Tibial artery (tissue), 4 donors: ENCODE measurements around the gene TRIM7.
A peak's percentile ranks its signal among the peaks of the same experiment; 100 is the strongest.
"Not testable (repeated sequence)": the region's sequence is repeated elsewhere in the genome, so short reads cannot be mapped to it uniquely, and the experiment has no call there.

Source experiments
- DNase-seq, 2 donors: peaks; one replicate each; pipeline ENCODE4 v3.0.0-alpha.2; 2019
- H3K27ac ChIP-seq, 2 donors: fragments of 200-600 bp; sonication (generic) in 1 of 2; 1 replicate in 1 of 2; 2 replicates in 1 of 2; pipeline ENCODE4 v1.5.1; 2018 to 2019; ENCODE audit warnings: mild to moderate bottlenecking in 1 of 2
- H3K27me3 ChIP-seq, 2 donors: fragments of 200-600 bp; sonication (generic) in 1 of 2; one replicate each; pipeline versions ENCODE4 v1.5.1 to v1.6.0; 2016 to 2019
- H3K36me3 ChIP-seq, 3 donors: fragments of 200-600 bp; sonication (generic) in 2 of 3; one replicate each; pipeline ENCODE4 v1.5.1; 2016 to 2019; ENCODE audit warnings: mild to moderate bottlenecking in 2 of 3
- H3K4me1 ChIP-seq, 4 donors: fragments of 200-600 bp; sonication (generic) in 2 of 4; 1 replicate in 3 of 4; 2 replicates in 1 of 4; pipeline ENCODE4 v1.5.1; 2016 to 2019
- H3K4me3 ChIP-seq, 2 donors: fragments of 200-600 bp; sonication (generic) in 1 of 2; 1 replicate in 1 of 2; 2 replicates in 1 of 2; pipeline ENCODE4 v1.5.1; 2018 to 2019; ENCODE audit warnings: mild to moderate bottlenecking in 2 of 2
- H3K9me3 ChIP-seq, 3 donors: fragments of 200-600 bp; sonication (generic) in 1 of 3; one replicate each; pipeline ENCODE4 v1.5.1; 2016 to 2019
- intact Hi-C: fragments of 100-400 bp; cut with DNase I; formaldehyde crosslinking; loops from one replicate; pipeline ENCODE4 v1.15.0; 2023; ENCODE audit warnings: low total_unique reads
- TF ChIP-seq, protein P1 (sequence below), 2 experiments: fragments of 200-600 bp in 1 of 2; fragments of 450-650 bp in 1 of 2; IDR thresholded peaks; one replicate each; pipeline ENCODE4 v1.5.1; 2017 to 2019; ENCODE audit warnings: antibody characterized with exemption in 2 of 2, mild to moderate bottlenecking in 1 of 2, moderate library complexity in 1 of 2

The TRIM7 gene

GRCh38 chr5:181218795-181219124, 13.8 kb upstream of the TRIM7 start:
- peak overlapping the region; percentile 69 to 75 for H3K27ac ChIP-seq
- H3K9me3 ChIP-seq: no peaks in the 10 kb centered on the region
- intact Hi-C loops: loop anchor here (2.0 kb wide), 1 partner anchor 14 kb away; the partner anchor contains the start of gene TRIM7
- TF ChIP-seq, protein P1, sequence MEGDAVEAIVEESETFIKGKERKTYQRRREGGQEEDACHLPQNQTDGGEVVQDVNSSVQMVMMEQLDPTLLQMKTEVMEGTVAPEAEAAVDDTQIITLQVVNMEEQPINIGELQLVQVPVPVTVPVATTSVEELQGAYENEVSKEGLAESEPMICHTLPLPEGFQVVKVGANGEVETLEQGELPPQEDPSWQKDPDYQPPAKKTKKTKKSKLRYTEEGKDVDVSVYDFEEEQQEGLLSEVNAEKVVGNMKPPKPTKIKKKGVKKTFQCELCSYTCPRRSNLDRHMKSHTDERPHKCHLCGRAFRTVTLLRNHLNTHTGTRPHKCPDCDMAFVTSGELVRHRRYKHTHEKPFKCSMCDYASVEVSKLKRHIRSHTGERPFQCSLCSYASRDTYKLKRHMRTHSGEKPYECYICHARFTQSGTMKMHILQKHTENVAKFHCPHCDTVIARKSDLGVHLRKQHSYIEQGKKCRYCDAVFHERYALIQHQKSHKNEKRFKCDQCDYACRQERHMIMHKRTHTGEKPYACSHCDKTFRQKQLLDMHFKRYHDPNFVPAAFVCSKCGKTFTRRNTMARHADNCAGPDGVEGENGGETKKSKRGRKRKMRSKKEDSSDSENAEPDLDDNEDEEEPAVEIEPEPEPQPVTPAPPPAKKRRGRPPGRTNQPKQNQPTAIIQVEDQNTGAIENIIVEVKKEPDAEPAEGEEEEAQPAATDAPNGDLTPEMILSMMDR (IDR thresholded peaks at IDR 0.05): no peak
- H3K36me3 ChIP-seq: no peaks in the 10 kb centered on the region
- H3K4me3 ChIP-seq: peak overlapping the region; percentile 51 to 61
- no peak for DNase-seq
- H3K27me3 ChIP-seq: no peaks in the 10 kb centered on the region
- peaks cover 0 to 29% (median 9%) of the 10 kb centered on the region in 4 donors for H3K4me1 ChIP-seq

DNA sequence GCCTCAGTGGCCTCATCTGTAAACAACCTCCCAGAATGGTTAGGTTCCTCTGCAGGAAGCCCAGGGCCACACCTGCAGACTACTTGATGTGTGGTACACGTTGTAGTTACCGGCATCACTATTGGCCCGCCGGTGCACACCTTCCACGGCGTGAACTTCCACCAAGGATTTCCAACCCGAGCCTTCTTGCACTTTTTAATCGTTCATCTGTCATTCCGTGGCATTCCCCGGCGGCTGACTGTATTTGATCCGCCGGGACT, 12.7 kb upstream of the TRIM7 start:
- H3K9me3 ChIP-seq: no peaks in the 10 kb centered on the region
- TF ChIP-seq, protein P1 (IDR thresholded peaks at IDR 0.05): no peak
- H3K4me3 ChIP-seq: peak overlapping the region; percentile 51 to 61
- H3K27ac ChIP-seq: peak overlapping the region; percentile 69 to 75
- intact Hi-C loops: loop anchor here (2.0 kb wide), 1 partner anchor 13 kb away; the partner anchor contains the start of gene TRIM7
- no peak for DNase-seq
- no peaks in the 10 kb centered on the region for H3K27me3 ChIP-seq
- H3K36me3 ChIP-seq: no peaks in the 10 kb centered on the region
- peaks cover 0 to 29% (median 8%) of the 10 kb centered on the region in 4 donors for H3K4me1 ChIP-seq

DNA sequence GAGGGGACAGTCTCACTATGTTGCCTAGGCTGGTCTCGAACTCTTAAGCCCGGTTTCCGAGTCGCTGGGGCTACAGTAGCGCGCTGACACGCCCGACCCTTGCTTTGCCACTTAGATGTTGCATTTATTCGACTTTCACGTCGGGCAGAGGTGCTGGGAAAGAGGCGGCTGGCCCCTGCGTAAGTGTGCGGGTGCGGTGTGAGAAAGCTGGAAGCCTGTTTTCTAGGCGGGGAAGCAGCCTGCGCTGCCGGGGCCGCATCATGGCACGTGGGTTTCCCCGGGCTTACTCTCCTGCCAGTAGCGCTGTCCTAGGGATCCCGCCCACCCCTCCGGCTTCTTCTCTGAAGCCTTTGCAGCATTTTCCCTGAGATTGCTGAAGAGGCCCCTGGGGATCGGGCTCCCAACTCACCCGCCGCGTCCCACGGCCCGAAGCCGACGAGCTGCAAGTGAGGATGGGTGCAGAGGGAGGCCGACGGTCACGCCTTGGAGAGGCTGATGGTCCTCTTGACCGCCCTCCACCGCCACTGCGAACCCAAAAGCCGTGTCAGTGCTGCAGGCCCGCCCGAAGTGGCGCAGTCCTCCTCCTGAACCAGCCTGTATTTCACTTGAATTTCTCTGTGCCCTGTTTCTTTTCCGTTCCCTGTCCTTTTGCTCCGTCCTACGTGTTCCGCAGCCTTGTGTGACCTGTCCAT, 12.3 kb upstream of the TRIM7 start:
- H3K4me3 ChIP-seq: peak overlapping the region; percentile 51 to 61
- no peaks in the 10 kb centered on the region for H3K9me3 ChIP-seq
- peak; percentile 51 to 79 for DNase-seq
- intact Hi-C loops: no loop called here
- H3K27ac ChIP-seq: peak overlapping the region; percentile 69 to 75
- no peaks in the 10 kb centered on the region for H3K27me3 ChIP-seq
- TF ChIP-seq, protein P1 (IDR thresholded peaks at IDR 0.05): peak in 1 of 2 experiments; percentile 8
- H3K4me1 ChIP-seq: peaks cover 0 to 29% (median 8%) of the 10 kb centered on the region in 4 donors
- no peaks in the 10 kb centered on the region for H3K36me3 ChIP-seq

DNA sequence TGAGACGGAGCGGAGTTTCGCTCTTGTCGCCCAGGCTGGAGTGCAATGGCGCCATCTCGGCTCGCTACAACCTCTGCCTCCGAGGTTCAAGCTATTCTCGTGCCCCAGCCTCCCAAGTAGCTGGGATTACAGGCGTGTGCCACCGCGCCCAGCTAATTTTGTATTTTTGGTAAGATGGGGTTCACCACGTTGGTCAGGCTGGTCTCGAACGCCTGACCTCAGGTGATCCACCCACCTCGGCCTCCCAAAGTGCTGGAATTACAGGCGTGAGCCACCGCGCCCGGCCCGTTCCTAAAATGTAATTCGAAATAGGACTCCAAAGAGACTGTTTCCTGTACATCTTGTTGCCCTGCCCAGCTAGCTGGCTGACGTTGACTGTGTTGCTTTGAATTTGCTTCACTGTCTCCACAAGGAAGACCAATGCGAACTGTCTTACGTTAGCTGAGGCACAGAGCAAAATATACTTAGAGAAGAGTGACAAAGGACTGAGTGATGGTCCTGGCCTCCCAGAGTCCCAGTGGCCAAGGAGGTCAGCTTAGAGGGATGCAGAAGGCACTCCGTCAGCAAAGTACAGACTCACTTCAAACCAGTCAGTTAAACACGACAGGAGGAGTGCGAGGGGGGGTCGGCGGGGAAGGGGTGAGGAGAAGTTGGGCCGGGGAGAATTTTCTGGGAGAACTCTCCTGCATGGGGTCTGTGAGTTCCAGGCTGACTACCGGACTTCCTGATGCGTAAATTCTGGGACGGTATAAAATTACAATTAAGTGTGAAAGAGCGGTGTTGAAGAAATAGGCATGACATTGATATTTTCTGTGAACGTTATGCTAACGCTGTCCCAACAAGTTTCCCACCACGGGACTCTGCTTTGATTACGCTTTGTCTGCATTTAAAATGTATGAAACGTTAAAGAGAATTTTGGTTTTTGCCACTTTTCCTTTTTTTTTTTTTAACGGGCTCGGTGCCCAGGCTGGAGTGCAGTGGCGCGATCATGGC, 11.3 kb upstream of the TRIM7 start:
- TF ChIP-seq, protein P1 (IDR thresholded peaks at IDR 0.05): no peak
- no peaks in the 10 kb centered on the region for H3K9me3 ChIP-seq
- no peak for DNase-seq
- intact Hi-C loops: no loop called here
- peak overlapping the region; percentile 69 to 75 for H3K27ac ChIP-seq
- H3K36me3 ChIP-seq: no peaks in the 10 kb centered on the region
- peak overlapping the region; percentile 51 to 61 for H3K4me3 ChIP-seq
- peaks cover 0 to 26% (median 8%) of the 10 kb centered on the region in 4 donors for H3K4me1 ChIP-seq
- no peaks in the 10 kb centered on the region for H3K27me3 ChIP-seq

DNA sequence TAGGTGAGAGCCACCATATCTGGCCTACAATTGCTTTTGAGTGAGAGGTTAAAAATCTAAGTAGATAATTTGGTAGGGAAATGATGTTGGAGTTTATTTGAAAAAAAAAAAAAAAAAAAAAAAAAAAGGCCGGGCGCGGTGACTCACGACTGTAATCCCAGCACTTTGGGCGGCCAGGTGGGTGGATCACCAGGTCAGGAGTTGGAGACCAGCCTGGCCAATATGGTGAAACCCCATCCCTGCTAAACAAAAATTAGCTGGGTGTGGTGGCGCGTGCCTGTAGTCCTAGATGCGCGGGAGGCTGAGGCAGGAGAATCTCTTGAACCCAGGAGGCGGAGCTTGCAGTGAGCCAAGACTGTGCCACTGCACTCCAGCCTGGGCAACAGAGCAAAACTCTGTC, 9.3 kb upstream of the TRIM7 start:
- H3K9me3 ChIP-seq, H3K36me3 ChIP-seq, H3K4me3 ChIP-seq, intact Hi-C loops, H3K27me3 ChIP-seq, DNase-seq, H3K27ac ChIP-seq: not testable (repeated sequence)
- peaks cover 0 to 26% (median 8%) of the 10 kb centered on the region in 4 donors for H3K4me1 ChIP-seq

DNA sequence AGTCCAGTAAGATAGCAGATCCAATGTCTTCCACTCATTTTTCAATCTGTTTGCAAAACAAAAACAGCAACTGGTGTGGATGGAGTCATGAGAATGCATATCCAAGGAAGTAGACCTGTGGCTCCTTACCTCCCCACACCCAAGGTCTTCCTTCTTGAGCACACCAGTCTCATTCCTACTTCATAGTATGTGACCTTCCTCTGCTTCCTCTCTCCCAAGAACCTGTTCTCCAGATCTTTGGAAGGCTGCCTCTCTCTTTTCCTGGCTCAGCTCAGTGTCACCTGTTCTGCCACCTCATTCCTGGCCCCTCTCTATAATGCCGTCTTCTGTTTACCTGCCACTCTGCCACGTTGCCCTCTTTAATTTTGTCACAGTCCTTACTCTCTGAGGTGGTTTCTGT, 7.9 kb upstream of the TRIM7 start:
- no peak overlapping the region for H3K4me3 ChIP-seq
- H3K27ac ChIP-seq: no peak overlapping the region
- no peaks in the 10 kb centered on the region for H3K9me3 ChIP-seq
- H3K36me3 ChIP-seq: no peaks in the 10 kb centered on the region
- intact Hi-C loops: no loop called here
- H3K4me1 ChIP-seq: peaks cover 0 to 20% (median 6%) of the 10 kb centered on the region in 4 donors
- no peaks in the 10 kb centered on the region for H3K27me3 ChIP-seq
- DNase-seq: no peak
- TF ChIP-seq, protein P1 (IDR thresholded peaks at IDR 0.05): no peak
